Measurements from ENCODE around the gene AMIGO1. TPM values are rescaled to one million over a fixed set of nuclear protein-coding genes. Genes with fewer than 3 reads are reported as not detected.

The AMIGO1 gene
- total and polyA plus RNA-seq, 2 of the 8 experiments (the other 6 are each of a cell fraction or from before 2014, with no cell fraction given), result 1.5 to 2.7 TPM

GRCh38 chr1:109479311-109479710 lies 30.2 kb downstream of the AMIGO1 start:
- no peak overlapping the region for H3K23ac ChIP-seq (ENCODE audit: insufficient read length)
- 0 out of 7 replicates have a peak, but pooled peaks cover 0 to 2% (median 0%) of the 10 kb centered on the region in 4 experiments for H3K4me1 ChIP-seq (replicated peaks in 1 of 4; ENCODE audit: control insufficient read depth in 3 of 4, insufficient read depth in 4 of 4, low read length in 3 of 4)
- TF ChIP-seq SP2 (IDR thresholded peaks at IDR 0.05; ENCODE audit: low read length), result no peak
- no peak for TF ChIP-seq CBX5 (IDR thresholded peaks at IDR 0.05; ENCODE audit: low read depth, low read length)
- no peak for TF ChIP-seq RBBP5 (IDR thresholded peaks at IDR 0.05; ENCODE audit: borderline replicate concordance, low read depth, low read length)
- no peak for TF ChIP-seq RXRA (IDR thresholded peaks at IDR 0.05; ENCODE audit: insufficient read depth, low read depth, low read length)
- TF ChIP-seq ZNF274 (IDR thresholded peaks at IDR 0.05; ENCODE audit: borderline replicate concordance, extremely low read depth, low read length), result no peak
- no peak for TF ChIP-seq TEAD4 (IDR thresholded peaks at IDR 0.05; ENCODE audit: low read depth, low read length)
- TF ChIP-seq CEBPB (IDR thresholded peaks at IDR 0.05; ENCODE audit: low read depth, low read length), result no peak
- TF ChIP-seq EGR1 (IDR thresholded peaks at IDR 0.05; ENCODE audit: borderline replicate concordance, low read depth, low read length), result no peak
- TF ChIP-seq POLR2AphosphoS5 (IDR thresholded peaks at IDR 0.05; ENCODE audit: low read depth, low read length), result no peak
- TF ChIP-seq FOSL1 (IDR thresholded peaks at IDR 0.05; ENCODE audit: insufficient read depth, low read depth, low read length), result no peak
- no peak for TF ChIP-seq POLR2A (IDR thresholded peaks at IDR 0.05; ENCODE audit: control extremely low read depth in 1 of 2, low read depth in 2 of 2, low read length in 2 of 2)
- TF ChIP-seq CREB1 (IDR thresholded peaks at IDR 0.05), result no peak
- no peak for TF ChIP-seq SP4 (IDR thresholded peaks at IDR 0.05; ENCODE audit: low read length)
- H3K27me3 ChIP-seq (replicated peaks in 1 of 4; ENCODE audit: control insufficient read depth in 3 of 4, extremely low read depth in 1 of 4, insufficient read depth in 3 of 4, low read length in 3 of 4), result peaks cover 0 to 5% (median under 1%) of the 10 kb centered on the region in 4 experiments; a peak in 3 of 7 replicates
- H3K4me3 ChIP-seq (ENCODE audit: extremely low read depth in 1 of 4, insufficient read depth in 2 of 4, low read depth in 3 of 4, low read length in 4 of 4), result no peak overlapping the region
- H4K91ac ChIP-seq (replicated peaks; ENCODE audit: insufficient read length, low read length), result no peak overlapping the region
- 79% methylated on average over 5 of the region's 5 CpGs; no CpG with 5 or more reads in 1 of the 2 experiments for WGBS, 2 experiments (ENCODE audit: extremely low coverage in 1 of 2, insufficient coverage in 1 of 2, insufficient read length in 1 of 2, insufficient replicate concordance in 2 of 2, low coverage in 1 of 2, low lambda C conversion rate in 2 of 2, missing lambda C conversion rate in 1 of 2)
- no peak overlapping the region for H4K8ac ChIP-seq (ENCODE audit: extremely low read depth, insufficient read depth, low read length)
- H3K36me3 ChIP-seq (ENCODE audit: control insufficient read depth in 2 of 4, insufficient read depth in 4 of 4, low read length in 3 of 4), result no peaks in the 10 kb centered on the region
- H2BK12ac ChIP-seq (ENCODE audit: low read depth, low read length), result no peak overlapping the region
- no peak overlapping the region for H3K4ac ChIP-seq (replicated peaks; ENCODE audit: insufficient read length, low read depth, low read length)
- no peaks in the 10 kb centered on the region for H3K79me1 ChIP-seq (ENCODE audit: low read depth, low read length)
- H3K56ac ChIP-seq (replicated peaks; ENCODE audit: insufficient read length, low read depth, low read length), result no peak overlapping the region
- H2BK15ac ChIP-seq (ENCODE audit: low read length), result no peak overlapping the region
- no peak overlapping the region for H3K18ac ChIP-seq (ENCODE audit: extremely low read depth, low read length)
- peaks cover 8% of the 10 kb centered on the region for H3K23me2 ChIP-seq (ENCODE audit: low read depth, low read length)
- H2BK20ac ChIP-seq (ENCODE audit: low read length), result no peak overlapping the region
- ChIA-PET POLR2A (ENCODE audit: partially characterized antibody) (interaction anchor here (0.9 to 1.4 kb wide), 8 partner anchors 10 to 157 kb away, joined by 3 to 4 read pairs (median 3); partner anchors contain the start of genes CYB561D1 and PSMA5), CTCF (ENCODE audit: partially characterized antibody) (interaction anchor here (0.6 to 43.7 kb wide), 10 partner anchors 11 to 312 kb away, joined by 3 to 1755 read pairs (median 6); partner anchors contain the start of genes CYB561D1, GPR61 and PSMA5)
- H3K4me2 ChIP-seq (ENCODE audit: insufficient read depth in 1 of 2, low read depth in 2 of 2, low read length in 2 of 2), result no peak overlapping the region
- no peak overlapping the region for H4K5ac ChIP-seq (ENCODE audit: insufficient read length, low read depth, low read length)
- no peak overlapping the region for H2BK5ac ChIP-seq (ENCODE audit: low read depth, low read length)
- H3K27ac ChIP-seq (ENCODE audit: low read depth, low read length), result no peak overlapping the region
- H2AK5ac ChIP-seq (ENCODE audit: low read depth, low read length), result no peak overlapping the region
- no peaks in the 10 kb centered on the region for H3K79me2 ChIP-seq (ENCODE audit: control insufficient read depth in 1 of 2, insufficient read depth in 2 of 2, low read length in 2 of 2)
- no peak overlapping the region for H3K9ac ChIP-seq (replicated peaks in 1 of 4; ENCODE audit: extremely low read depth in 1 of 4, low read depth in 3 of 4, low read length in 3 of 4)
- peaks cover 0 to 2% of the 10 kb centered on the region in 2 experiments for H4K20me1 ChIP-seq (replicated peaks in 1 of 2; ENCODE audit: control insufficient read depth in 1 of 2, insufficient read depth in 2 of 2, low read length in 2 of 2)
- no peaks in the 10 kb centered on the region for H3K9me3 ChIP-seq (ENCODE audit: insufficient read depth in 2 of 2, low read depth in 1 of 2, low read length in 1 of 2)
- FAIRE-seq (no peak), DNase-seq (ENCODE audit: low read depth in 1 of 2, low spot score in 2 of 2) (no peak)
- no peak overlapping the region for H2AFZ ChIP-seq (ENCODE audit: low read length)
- no peak overlapping the region for H2BK120ac ChIP-seq (replicated peaks; ENCODE audit: low read depth, low read length)
- H3K14ac ChIP-seq (ENCODE audit: insufficient read length), result no peak overlapping the region
